ENCODE results near the gene NDUFA8. TPM values are rescaled to one million over a fixed set of nuclear protein-coding genes. Genes with fewer than 3 reads are reported as not detected.

Gene NDUFA8
- total RNA-seq, 1 experiment from 2014 or later, result 52.5 TPM

GRCh38 chr9:122159925-122160246, 307 bp upstream of the NDUFA8 start:
- TF ChIP-seq CTCF (IDR thresholded peaks at IDR 0.05; ENCODE audit: unreplicated experiment), result no peak
- intact Hi-C loops (cut with micrococcal nuclease), result no loop called here
- ChIA-PET POLR2A (interaction anchor here (0.6 to 3.2 kb wide), 11 partner anchors 9 to 746 kb away, joined by 3 to 37 read pairs (median 3); partner anchors contain the start of genes MRRF, RBM18 and RC3H2), CTCF (interaction anchor here (0.6 to 7.9 kb wide), 5 partner anchors 9 to 1635 kb away, joined by 3 to 48 read pairs (median 4); partner anchors contain the start of genes MRRF and RBM18)
- DNase-seq (ENCODE audit: unreplicated experiment), result no peak
- Mint-ChIP-seq H3K36me3 (ENCODE audit: insufficient read depth, unreplicated experiment) (no peaks in the 10 kb centered on the region), H3K27me3 (ENCODE audit: insufficient read depth, unreplicated experiment) (peaks cover 21% of the 10 kb centered on the region), H3K9me3 (ENCODE audit: unreplicated experiment) (peaks cover 6% of the 10 kb centered on the region), H3K4me3 (ENCODE audit: unreplicated experiment) (peak overlapping the region; percentile 100), H3K27ac (ENCODE audit: low read depth, unreplicated experiment) (peak overlapping the region; percentile 96), H3K4me1 (ENCODE audit: insufficient read depth, unreplicated experiment) (peaks cover 36% of the 10 kb centered on the region)
- no TSS peak for BruUV-seq (replicated peaks)

- peak overlapping the region; percentile 100 for H3K4me3 Mint-ChIP-seq (ENCODE audit: unreplicated experiment)
- H3K9me3 Mint-ChIP-seq (ENCODE audit: unreplicated experiment), result peaks cover 6% of the 10 kb centered on the region
- H3K4me1 Mint-ChIP-seq (ENCODE audit: insufficient read depth, unreplicated experiment), result peaks cover 34% of the 10 kb centered on the region
- H3K27me3 Mint-ChIP-seq (ENCODE audit: insufficient read depth, unreplicated experiment), result peaks cover 4% of the 10 kb centered on the region
- BruUV-seq (replicated peaks), result no TSS peak
- intact Hi-C loops (cut with micrococcal nuclease), result loop anchor here (1.0 kb wide), 1 partner anchor 106 kb away; the partner anchor contains the start of genes MRRF and RBM18
- DNase-seq (ENCODE audit: unreplicated experiment), result peak; percentile 48
- no peak overlapping the region for H3K27ac Mint-ChIP-seq (ENCODE audit: low read depth, unreplicated experiment)
- ChIA-PET POLR2A (interaction anchor here (1.2 to 3.2 kb wide), 5 partner anchors 9 to 106 kb away, joined by 3 to 37 read pairs (median 6); partner anchors contain the start of genes MRRF and RBM18), CTCF (interaction anchor here (0.6 to 7.9 kb wide), 9 partner anchors 8 to 341 kb away, joined by 3 to 48 read pairs (median 3); no protein-coding TSS in a partner anchor)
- H3K36me3 Mint-ChIP-seq (ENCODE audit: insufficient read depth, unreplicated experiment), result no peaks in the 10 kb centered on the region
- peak; percentile 43 for TF ChIP-seq CTCF (IDR thresholded peaks at IDR 0.05; ENCODE audit: unreplicated experiment)
Measured at GRCh38 chr9:122158202-122158601, 1.4 kb downstream of the NDUFA8 start.

GRCh38 chr9:122155796-122156195, 3.8 kb downstream of the NDUFA8 start:
- DNase-seq (ENCODE audit: unreplicated experiment), result peak; percentile 5
- CTCF ChIA-PET, result interaction anchor here (1.0 to 7.9 kb wide), 3 partner anchors 11 to 57 kb away, joined by 4 to 48 read pairs (median 5); no protein-coding TSS in a partner anchor
- intact Hi-C loops (cut with micrococcal nuclease), result no loop called here
- Mint-ChIP-seq H3K36me3 (ENCODE audit: insufficient read depth, unreplicated experiment) (peaks cover 23% of the 10 kb centered on the region), H3K27me3 (ENCODE audit: insufficient read depth, unreplicated experiment) (no peaks in the 10 kb centered on the region), H3K9me3 (ENCODE audit: unreplicated experiment) (no peaks in the 10 kb centered on the region), H3K4me1 (ENCODE audit: insufficient read depth, unreplicated experiment) (peaks cover 37% of the 10 kb centered on the region), H3K4me3 (ENCODE audit: unreplicated experiment) (no peak overlapping the region), H3K27ac (ENCODE audit: low read depth, unreplicated experiment) (peak overlapping the region; percentile 54)
- POLR2A ChIA-PET, result interaction anchor here (1.6 to 2.5 kb wide), 2 partner anchors 30 to 109 kb away, joined by 3 to 14 read pairs; partner anchors contain the start of genes MRRF and RBM18
- TF ChIP-seq CTCF (IDR thresholded peaks at IDR 0.05; ENCODE audit: unreplicated experiment), result no peak
- no TSS peak for BruUV-seq (replicated peaks)

- TF ChIP-seq CTCF (IDR thresholded peaks at IDR 0.05; ENCODE audit: unreplicated experiment), result no peak
- Mint-ChIP-seq H3K27me3 (ENCODE audit: insufficient read depth, unreplicated experiment) (no peaks in the 10 kb centered on the region), H3K4me3 (ENCODE audit: unreplicated experiment) (no peak overlapping the region), H3K27ac (ENCODE audit: low read depth, unreplicated experiment) (no peak overlapping the region), H3K9me3 (ENCODE audit: unreplicated experiment) (no peaks in the 10 kb centered on the region), H3K4me1 (ENCODE audit: insufficient read depth, unreplicated experiment) (peaks cover 15% of the 10 kb centered on the region), H3K36me3 (ENCODE audit: insufficient read depth, unreplicated experiment) (peaks cover 59% of the 10 kb centered on the region)
- no TSS peak for BruUV-seq (replicated peaks)
- no peak for DNase-seq (ENCODE audit: unreplicated experiment)
- ChIA-PET CTCF (interaction anchor here (0.6 to 1.3 kb wide), 6 partner anchors 9 to 189 kb away, joined by 3 to 5 read pairs (median 4); partner anchors contain the start of genes MORN5 and NDUFA8), POLR2A (interaction anchor here (1.2 to 1.3 kb wide), 2 partner anchors 9 to 204 kb away, joined by 4 read pairs; partner anchors contain the start of genes MORN5 and NDUFA8)
- intact Hi-C loops (cut with micrococcal nuclease), result no loop called here
Measured at GRCh38 chr9:122151267-122151828, 8.2 kb downstream of the NDUFA8 start.
